ENCODE data around the gene CAMSAP1. TPM values are rescaled to one million over a fixed set of nuclear protein-coding genes. Genes with fewer than 3 reads are reported as not detected.
"Not testable (repeated sequence)": the region's sequence is repeated elsewhere in the genome, so short reads cannot be mapped to it uniquely, and the experiment has no call there.

The CAMSAP1 gene
- total RNA-seq, 2 donors from 2014 or later, result 38.1 to 40.6 TPM

DNA sequence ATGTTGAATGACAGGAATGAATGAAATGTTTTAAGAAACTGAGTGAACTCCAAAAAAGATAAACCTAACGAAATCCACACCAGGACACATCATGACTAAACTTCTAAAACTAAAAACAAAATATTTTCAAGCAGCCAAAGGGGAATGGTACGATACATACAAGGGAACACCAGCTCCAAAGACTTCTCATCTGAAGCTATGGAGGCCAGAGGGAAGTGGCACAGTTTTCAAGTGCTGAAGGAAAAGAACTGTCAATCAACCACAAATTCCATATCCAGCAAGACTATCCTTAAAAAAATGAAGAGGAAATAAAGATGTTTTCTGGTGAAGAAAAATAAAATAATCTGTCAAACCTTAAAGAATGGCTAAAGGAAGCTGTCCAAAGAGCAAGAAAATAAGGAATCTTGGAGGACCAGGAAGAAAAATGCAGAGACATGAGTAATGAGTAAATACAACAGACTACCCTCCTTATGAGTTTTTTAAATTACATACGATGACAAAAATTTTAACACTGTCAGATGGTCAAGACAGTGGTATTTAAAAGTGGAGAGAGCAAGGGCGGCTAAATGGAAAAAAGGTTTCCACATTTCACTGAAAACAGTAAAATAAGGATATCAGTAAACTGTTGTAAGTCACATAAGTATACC, 12.0 kb downstream of the CAMSAP1 start:
- Mint-ChIP-seq H3K9me3 (peaks cover 0 to 15% of the 10 kb centered on the region in 2 donors), H3K36me3 (peaks cover 0 to 37% of the 10 kb centered on the region in 2 donors), H3K27ac (no peak overlapping the region)
- no peak for DNase-seq (ENCODE audit: low spot score in 2 of 2)
- ATAC-seq, result no peak

DNA sequence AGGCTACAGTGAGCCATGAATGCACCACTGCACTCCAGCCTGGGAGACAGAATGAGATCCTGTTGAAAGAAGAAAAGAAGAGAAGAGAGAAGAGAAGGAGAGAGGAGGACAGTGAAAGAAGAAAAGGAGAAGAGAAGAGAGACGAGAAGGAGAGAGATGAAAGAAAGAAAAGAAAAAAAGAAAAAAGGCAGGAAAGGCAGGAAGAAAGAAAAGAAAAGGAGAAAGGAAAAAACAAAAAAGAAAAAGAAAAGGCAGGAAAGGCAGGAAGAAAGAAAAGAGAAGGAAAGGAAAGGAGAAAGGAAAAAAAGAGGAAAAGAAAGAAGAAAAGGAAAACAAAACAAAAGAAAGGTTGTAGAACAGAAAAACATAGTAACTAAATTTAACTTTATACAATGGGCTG, 14.2 kb downstream of the CAMSAP1 start:
- peaks cover 0 to 20% of the 10 kb centered on the region in 2 donors for H3K36me3 Mint-ChIP-seq
- no peak for ATAC-seq
- peak overlapping the region in 1 of 2 donors; percentile 5 for H3K27ac Mint-ChIP-seq
- no peak for DNase-seq (ENCODE audit: low spot score in 2 of 2)
- H3K9me3 Mint-ChIP-seq, result peaks cover 0 to 5% of the 10 kb centered on the region in 2 donors

DNA sequence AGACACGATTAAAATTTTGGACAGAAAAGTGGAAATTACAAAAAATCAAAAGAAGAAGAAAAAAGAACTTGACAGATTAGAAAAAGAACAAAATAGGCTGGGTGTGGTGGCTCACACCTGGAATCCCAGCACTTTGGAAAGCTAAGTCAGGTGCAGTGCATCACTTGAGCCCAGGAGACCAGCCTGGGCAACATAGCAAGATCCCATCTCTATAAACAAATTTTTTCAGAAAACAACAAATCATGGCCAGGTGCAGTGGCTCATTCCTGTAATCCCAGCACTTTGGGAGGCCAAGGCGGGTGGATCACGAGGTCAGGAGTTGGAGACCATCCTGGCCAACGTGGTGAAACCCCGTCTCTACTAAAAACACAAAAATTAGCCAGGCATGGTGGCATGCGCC, 15.0 kb downstream of the CAMSAP1 start:
- not testable (repeated sequence) for H3K27ac Mint-ChIP-seq; ATAC-seq; H3K9me3 Mint-ChIP-seq; DNase-seq (ENCODE audit: low spot score in 2 of 2)
- H3K36me3 Mint-ChIP-seq, result peaks cover 0 to 13% of the 10 kb centered on the region in 2 donors

DNA sequence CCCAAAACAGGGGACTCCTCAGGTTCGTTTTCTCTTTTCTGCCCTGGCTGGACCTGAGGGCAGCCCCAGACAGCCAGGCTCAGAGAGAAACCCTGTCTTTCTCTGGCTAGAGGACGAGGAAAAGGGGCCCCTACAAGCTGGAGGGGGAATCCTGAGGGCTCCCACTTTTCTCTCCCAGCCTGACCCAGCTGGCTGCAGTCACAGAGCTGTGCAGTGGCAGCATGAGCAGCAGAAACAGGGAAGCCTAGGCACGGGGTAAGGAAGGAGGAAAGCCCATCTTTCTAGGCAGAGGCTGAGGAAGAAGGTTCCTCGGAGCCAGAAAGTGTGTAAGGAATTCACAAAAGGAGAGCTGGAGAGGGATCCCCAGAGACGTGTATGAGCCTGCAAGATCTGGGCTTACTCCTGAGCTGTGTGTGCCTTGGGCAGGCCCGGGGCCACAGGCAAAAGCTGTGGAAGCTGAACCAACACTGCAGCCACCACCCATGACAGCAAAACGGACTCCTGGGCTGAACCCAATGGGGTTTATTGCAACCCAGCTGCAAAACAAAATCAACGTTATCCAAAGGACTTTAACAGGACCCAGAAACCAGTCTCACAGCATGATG, 16.2 kb downstream of the CAMSAP1 start:
- H3K27ac Mint-ChIP-seq, result no peak overlapping the region
- no peak for ATAC-seq
- peaks cover 0 to 5% of the 10 kb centered on the region in 2 donors for H3K9me3 Mint-ChIP-seq
- DNase-seq (ENCODE audit: low spot score in 2 of 2), result no peak
- peaks cover 0 to 13% of the 10 kb centered on the region in 2 donors for H3K36me3 Mint-ChIP-seq

DNA sequence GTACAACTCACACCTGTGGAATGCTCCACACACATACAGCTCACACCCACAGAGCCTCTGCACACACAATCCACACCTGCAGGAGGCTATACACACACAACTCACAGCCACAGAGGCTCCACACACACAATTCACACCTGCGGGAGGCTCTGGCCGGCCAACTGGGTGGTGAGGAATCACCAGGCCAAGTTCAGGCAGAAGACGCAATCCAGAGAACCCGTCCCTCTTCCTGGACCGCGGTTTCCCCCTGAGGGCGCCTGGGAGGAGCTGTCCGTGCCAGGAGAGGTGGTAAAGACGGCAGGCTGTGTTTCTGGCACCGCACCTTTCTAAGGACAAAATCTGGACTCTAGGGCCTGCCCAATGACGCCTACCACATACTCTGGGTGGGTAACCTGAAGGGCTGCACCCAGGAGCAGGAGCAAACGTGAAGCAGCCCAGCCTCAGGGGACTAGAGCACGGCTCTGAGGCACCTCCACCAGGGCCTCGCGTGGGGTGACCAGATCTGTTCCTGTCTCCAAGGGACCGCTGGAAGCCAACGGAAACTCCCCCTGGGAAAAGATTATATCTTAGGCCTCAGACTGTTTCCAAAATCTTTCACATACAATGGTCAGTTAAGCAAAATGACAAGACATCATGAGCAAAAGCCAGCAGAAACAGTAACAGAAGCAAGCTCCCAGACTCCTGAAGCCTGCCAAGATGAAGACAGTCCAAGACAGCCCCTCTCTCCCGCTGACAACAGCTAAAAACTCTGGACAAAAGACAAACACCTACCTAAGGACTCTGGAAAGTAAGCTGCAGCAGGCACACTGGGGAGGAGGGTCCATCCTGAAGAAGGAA, 16.9 kb downstream of the CAMSAP1 start:
- peaks cover 0 to 1% of the 10 kb centered on the region in 2 donors for H3K9me3 Mint-ChIP-seq
- no peak overlapping the region for H3K27ac Mint-ChIP-seq
- no peak for ATAC-seq
- H3K36me3 Mint-ChIP-seq, result peaks cover 0 to 9% of the 10 kb centered on the region in 2 donors
- DNase-seq (ENCODE audit: low spot score in 2 of 2), result no peak

DNA sequence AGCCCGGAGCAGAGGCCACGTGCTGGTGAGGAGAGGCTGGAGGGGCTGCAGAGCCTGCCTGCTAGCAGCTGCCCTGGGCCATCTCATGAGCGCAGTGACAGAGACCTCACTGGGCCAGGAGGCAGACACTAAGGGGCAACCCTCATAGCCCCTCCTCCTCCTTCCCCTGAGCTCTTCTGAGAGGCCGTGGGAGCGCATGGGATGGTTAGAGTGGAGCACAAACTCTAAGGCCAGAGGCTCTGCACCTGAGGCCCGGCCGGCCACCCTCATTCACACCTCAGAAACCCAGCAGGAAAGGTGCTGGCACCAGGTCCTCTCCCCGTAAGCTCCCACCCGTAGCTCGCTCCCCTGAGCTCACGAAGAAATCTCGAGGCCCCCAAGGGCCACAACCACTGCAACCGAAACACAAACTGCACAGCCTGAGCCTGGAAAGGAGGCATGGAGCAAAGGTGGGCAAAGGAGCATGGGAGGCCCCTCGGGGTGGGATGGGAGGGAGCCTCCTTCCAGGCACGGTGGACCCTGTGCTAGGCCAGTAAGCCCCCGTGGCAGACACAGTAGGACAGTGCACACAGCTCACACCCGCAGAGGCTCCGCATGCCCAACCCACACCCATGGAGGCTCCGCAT, 17.7 kb downstream of the CAMSAP1 start:
- H3K36me3 Mint-ChIP-seq, result peaks cover 0 to 2% of the 10 kb centered on the region in 2 donors
- no peak for ATAC-seq
- no peak for DNase-seq (ENCODE audit: low spot score in 2 of 2)
- H3K27ac Mint-ChIP-seq, result peak overlapping the region in 1 of 2 donors; percentile 68
- no peaks in the 10 kb centered on the region for H3K9me3 Mint-ChIP-seq

DNA sequence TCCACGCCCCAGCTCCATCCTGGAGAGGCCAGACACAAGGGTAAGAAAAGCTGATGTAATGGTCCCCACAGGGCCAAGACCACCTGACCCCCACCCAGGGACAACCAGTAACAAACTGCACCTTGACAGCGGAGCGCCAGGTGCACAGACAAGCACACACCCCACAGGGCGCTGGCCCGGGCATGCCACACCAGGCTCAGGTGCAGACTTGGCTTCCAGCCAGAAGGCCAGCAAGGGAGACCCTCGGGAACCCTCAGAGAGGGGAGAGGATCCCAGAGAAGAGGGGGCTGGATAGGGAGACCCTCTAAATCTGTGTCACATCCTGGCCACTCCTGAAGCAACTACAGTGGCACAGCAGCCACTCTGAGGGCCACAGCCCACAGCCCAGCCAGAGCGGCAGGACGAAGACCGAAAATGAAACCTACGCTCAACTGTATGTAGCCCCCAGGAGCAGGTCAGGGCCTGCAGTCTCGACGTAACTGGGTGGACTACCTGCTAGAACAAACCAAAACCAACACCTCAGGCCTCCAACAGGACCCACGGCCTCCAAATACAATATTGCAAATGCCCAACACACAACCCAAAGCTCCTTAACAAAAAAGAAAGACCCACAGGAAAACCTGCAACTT, 18.5 kb downstream of the CAMSAP1 start:
- H3K9me3 Mint-ChIP-seq, result no peaks in the 10 kb centered on the region
- DNase-seq (ENCODE audit: low spot score in 2 of 2) (no peak), ATAC-seq (no peak)
- H3K27ac Mint-ChIP-seq, result peak overlapping the region; percentile 30 to 68
- no peaks in the 10 kb centered on the region for H3K36me3 Mint-ChIP-seq

DNA sequence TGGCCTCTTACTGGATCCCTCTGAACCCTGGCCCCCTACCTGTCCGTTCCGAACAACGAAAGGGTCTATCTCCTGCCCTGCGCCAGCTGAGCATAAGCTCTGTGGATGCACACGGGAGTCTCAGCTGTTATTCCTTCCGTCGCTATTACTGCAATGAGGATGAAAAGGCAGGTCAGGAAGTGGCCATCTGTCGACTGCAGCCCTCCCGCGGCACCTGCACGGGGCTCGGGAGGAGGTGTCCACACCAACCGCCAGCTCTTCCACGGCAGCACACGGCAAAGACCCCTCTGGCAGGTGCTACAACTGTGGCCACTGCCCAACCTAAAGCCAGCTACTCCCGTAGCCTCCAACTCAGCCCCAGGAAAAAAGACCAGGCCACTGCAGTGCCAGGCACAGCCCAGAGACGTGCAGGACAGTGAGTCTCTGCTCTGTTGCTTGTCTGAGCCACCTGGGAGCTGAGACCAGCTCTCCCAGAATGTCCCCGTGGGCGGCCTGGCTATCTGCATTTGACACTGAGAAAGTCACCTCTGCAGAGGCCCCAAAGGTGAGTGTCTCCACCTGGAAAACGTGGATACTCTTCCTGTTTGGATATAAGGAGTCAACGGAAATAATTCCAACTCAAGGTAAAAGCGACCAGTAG, 19.1 kb downstream of the CAMSAP1 start:
- ATAC-seq, result no peak
- Mint-ChIP-seq H3K36me3 (no peaks in the 10 kb centered on the region), H3K27ac (peak overlapping the region in 1 of 2 donors; percentile 68), H3K9me3 (no peaks in the 10 kb centered on the region)
- no peak for DNase-seq (ENCODE audit: low spot score in 2 of 2)

DNA sequence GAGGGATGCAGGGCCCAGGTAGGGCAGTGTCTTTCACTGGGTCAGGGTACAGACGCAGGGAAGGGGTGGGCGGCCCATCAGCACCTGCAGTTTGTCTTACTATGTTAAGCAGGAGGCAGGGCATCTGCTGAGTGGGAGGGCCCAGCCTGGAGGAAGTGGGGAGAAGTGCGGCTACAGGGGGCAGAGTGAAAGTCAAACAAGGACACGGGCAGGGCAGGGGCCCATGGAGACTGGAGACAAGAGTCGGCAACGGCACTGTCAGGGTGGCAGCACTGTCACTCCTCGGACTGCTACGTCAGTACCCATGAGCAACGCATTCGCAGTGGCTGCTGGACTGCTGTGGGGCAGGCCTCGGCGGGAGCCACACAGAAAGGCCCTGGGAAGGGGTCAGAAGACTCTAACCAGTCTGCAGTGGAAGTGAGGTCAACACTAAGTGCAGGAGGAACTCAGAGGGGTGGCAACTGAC, 19.7 kb downstream of the CAMSAP1 start:
- no peaks in the 10 kb centered on the region for H3K9me3 Mint-ChIP-seq
- ATAC-seq (peak; percentile 86 to 97), DNase-seq (ENCODE audit: low spot score in 2 of 2) (peak; percentile 61 to 64)
- H3K27ac Mint-ChIP-seq, result peak overlapping the region; percentile 51 to 68
- no peaks in the 10 kb centered on the region for H3K36me3 Mint-ChIP-seq

DNA sequence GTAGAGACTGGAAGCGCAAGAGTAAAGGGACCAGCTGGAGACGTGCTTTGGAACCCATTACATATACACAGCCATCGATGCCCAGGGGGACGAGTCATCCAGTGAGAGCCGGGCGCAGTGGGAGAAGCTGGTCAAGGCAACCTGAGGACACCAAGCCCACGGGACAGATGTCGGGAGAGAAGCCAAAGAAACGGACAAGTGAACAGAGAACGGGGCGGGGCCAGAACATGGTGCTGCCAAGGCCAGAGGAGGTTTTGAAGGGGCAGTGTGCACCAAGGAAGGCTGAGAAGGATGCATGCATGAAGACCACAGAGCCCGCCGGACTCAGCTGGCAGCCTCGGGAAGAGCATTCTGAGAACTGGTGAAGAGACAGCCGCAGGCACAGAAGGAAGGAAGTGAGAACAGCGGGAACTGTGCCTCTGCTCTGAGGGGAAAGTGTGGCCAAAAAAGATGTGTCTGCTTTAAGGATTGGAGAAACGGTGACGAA, 20.3 kb downstream of the CAMSAP1 start:
- ATAC-seq (peak in 1 of 2 donors; percentile 3), DNase-seq (ENCODE audit: low spot score in 2 of 2) (no peak)
- Mint-ChIP-seq H3K36me3 (no peaks in the 10 kb centered on the region), H3K27ac (peak overlapping the region; percentile 51 to 68), H3K9me3 (no peaks in the 10 kb centered on the region)

DNA sequence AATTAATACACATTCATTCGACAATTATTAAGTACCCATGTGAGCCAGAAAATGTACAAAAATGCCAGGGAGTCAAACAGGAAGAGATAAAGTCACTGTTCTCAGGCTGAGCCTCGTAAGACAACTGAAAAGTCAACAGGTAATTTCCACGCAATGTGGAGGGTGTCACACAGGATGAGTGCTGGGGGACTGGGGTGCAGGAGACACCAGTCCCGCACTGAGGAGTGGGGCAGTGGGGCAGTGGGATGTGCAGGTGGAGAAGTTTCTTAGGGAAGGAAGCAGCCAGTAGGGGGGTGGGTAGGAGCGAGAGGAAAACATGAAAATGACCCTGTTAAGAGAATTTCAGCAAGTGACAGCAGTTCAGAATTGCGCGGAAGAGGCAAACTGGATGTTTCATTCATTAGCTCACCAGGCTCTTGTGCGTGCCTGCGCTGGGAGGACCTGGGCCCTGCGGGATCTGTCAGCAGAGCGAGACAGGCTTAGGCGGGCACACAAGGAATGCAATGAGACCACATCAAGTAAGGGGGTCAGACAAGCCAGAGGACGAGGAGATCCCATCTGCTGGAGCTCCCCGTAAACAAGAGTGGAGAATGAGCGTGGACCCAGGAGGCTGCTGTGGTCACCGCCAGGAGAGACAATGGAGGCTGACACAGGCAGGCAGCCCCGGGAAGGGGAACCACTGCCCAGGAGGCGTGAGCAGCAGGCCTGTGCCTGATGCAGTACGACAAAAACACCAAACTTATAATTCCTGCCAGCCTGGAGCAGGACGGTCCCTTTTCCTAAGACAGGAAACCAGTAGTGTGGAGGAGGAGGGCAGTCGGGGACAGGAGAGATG, 21.0 kb downstream of the CAMSAP1 start:
- DNase-seq (ENCODE audit: low spot score in 2 of 2) (no peak), ATAC-seq (no peak)
- Mint-ChIP-seq H3K9me3 (no peaks in the 10 kb centered on the region), H3K36me3 (no peaks in the 10 kb centered on the region), H3K27ac (peak overlapping the region; percentile 68 to 69)

DNA sequence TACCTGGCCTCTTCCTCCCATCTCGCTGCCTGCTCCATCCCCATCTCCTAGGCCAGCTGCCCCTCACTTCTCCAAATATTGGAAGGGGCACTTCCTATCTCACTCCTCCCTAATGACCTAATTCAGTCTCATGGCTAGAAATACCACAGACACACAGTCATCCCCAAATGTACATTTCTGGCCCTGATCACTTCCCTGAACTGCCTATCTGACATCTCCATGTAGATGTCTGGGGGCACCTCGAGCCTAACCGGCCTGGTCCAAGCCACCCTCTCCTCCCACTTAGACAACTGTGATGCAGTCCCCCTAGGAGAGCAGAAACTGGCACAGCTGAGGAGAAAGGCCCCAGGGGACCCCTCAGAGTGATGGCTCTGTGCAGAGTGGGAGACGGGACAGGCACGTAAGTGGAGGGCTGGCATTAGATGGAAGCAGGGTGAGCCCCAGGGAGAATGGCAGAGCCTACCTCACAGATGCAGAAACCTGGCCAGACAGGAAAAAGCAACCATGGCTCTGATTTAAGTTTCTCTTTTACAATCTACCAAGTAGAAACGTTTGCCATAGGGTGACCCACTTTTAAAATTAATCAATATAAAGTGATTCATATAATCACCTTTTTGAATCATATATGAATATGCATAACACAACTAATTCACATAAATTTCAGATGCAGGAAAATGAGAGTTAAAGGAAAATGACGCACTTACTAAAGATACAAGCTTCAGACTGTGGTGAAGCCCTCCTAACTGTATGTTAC, 22.1 kb downstream of the CAMSAP1 start:
- DNase-seq (ENCODE audit: low spot score in 2 of 2) (no peak), ATAC-seq (peak in 1 of 2 donors; percentile 39)
- Mint-ChIP-seq H3K36me3 (no peaks in the 10 kb centered on the region), H3K27ac (peak overlapping the region in 1 of 2 donors; percentile 27), H3K9me3 (no peaks in the 10 kb centered on the region)

DNA sequence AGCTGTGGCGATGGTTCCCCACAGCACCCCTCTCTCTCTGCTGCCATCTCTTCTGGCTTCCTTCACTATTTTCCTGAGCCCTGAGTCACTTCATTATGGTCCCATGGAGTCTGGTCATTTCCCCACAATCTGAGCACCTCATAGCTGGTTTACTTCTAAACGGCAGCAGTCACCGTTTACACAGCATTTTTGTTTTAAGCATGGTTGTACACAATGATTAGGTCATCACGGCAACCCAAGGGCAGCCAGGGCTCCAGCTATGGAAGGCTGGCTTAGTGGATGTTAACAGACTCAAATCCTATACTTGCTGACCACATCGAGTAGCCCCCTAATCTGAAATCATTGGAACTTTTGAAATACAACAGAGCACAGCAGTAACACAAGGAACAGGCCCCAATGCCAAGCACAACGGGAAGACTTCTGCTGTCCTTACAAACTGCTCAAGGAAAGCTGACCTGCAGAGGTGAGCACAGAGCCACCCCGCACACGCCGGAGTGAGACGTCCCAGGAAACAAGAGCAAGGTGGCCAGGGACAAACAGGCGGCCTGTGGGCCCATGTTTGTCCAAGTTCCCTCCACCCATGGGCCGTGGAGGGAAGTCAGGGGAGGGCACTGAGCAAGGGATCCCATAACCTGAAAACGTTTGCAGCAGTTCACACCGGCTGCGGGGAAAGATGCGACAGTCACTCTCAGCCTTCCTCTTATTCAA, 22.9 kb downstream of the CAMSAP1 start:
- DNase-seq (ENCODE audit: low spot score in 2 of 2) (no peak), ATAC-seq (no peak)
- peak overlapping the region in 1 of 2 donors; percentile 27 for H3K27ac Mint-ChIP-seq
- no peaks in the 10 kb centered on the region for H3K9me3 Mint-ChIP-seq
- no peaks in the 10 kb centered on the region for H3K36me3 Mint-ChIP-seq
